DLD1 (cell line): ENCODE data around the gene RSRC1.
"Not testable (repeated sequence)": the region's sequence is repeated elsewhere in the genome, so short reads cannot be mapped to it uniquely, and the experiment has no call there.

Experiments
- in situ Hi-C: cut with HindIII; loops from 2 replicates; pipeline ENCODE4 v1.10.0; 2017; ENCODE audit warnings: low sequenced_read_pairs

The RSRC1 gene, protein sequence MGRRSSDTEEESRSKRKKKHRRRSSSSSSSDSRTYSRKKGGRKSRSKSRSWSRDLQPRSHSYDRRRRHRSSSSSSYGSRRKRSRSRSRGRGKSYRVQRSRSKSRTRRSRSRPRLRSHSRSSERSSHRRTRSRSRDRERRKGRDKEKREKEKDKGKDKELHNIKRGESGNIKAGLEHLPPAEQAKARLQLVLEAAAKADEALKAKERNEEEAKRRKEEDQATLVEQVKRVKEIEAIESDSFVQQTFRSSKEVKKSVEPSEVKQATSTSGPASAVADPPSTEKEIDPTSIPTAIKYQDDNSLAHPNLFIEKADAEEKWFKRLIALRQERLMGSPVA

GRCh38 chr3:158109804-158110657 lies at the start of gene RSRC1:
Gene RSRC1, plus strand, starts transcription at chr3:158110089. Its CDS starts 12,016 bp downstream, at chr3:158122105.
- in situ Hi-C loops = no loop called here

DNA sequence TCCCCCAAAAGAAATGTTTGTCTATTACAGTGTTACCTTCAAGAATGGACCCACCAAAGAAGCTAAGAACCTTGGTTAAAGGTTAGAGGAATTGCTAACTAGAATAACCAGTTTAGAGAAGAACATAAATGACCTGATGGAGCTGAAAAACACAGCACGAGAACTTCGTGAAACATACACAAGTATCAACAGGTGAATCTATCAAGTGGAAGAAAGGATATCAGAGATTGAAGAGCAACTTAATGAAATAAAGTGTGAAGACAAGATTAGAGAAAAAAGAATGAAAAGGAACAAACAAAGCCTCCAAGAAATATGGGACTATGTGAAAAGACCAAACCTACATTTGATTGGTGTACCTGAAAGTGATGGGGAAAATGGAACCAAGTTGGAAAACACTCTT lies 44.3 kb upstream of the RSRC1 start:
- in situ Hi-C loops = not testable (repeated sequence)

GRCh38 chr3:158072790-158073189 lies 37.1 kb upstream of the RSRC1 start:
- in situ Hi-C loops = no loop called here

- in situ Hi-C loops = no loop called here
Observed at GRCh38 chr3:158074591-158074990, 35.3 kb upstream of the RSRC1 start.

- in situ Hi-C loops = no loop called here
Observed at GRCh38 chr3:158079599-158079998, 30.3 kb upstream of the RSRC1 start.

- in situ Hi-C loops = no loop called here
Observed at GRCh38 chr3:158084651-158085050, 25.2 kb upstream of the RSRC1 start.

DNA sequence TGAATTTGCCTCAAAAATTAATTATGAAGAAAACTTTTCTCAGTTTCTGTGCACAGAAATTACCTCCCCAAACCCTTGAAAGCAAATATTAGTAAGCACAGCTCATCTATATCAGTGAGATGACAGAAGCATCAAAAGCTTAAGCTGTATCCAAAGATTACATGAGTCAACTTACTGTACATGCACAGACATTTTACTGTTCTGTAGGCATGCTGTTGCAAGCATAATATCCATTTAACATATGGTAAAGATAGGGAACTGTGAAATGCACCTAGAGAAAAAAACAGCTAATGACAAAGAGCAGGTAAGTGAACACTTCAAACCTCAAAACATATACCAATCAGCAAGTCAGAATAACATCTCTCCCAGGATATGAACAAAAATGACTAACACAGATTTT lies 24.5 kb upstream of the RSRC1 start:
- in situ Hi-C loops = no loop called here

GRCh38 chr3:158085931-158086330 lies 24.0 kb upstream of the RSRC1 start:
- in situ Hi-C loops = no loop called here

DNA sequence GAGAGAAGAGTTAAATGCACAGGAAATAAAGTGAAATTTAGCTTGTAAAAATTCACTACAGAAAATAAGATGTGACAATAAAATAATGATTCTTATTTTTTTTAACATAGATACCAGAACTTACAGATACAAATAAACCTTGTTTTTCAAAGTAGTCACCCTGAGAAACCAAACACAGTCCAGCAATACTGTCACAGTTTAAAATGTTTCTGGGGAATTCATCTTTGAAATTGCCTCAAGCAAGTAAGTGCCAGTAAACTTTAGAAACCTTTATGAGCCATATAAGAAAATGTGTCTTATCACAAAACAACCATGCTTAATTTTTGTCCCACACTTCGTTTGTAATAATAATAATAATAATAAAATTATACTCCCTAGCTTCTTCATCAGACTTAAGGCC lies 23.5 kb upstream of the RSRC1 start:
- in situ Hi-C loops = no loop called here

DNA sequence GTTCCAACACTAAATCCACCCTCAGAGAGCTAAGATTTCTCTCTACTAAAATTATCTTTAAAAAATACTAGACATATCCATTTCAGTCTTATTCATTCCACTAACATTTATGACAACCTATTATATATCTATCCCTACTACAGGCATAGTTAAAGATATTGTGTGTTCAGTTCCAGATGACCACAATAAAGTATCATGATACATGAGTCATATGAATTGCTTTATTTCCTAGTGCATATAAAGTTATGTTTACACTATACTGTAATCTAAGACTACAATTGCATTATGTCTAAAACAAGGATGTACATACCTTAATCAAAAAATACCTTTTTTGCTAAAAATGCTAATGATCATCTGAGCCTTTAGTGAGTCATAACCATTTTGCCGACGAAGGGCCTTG lies 23.1 kb upstream of the RSRC1 start:
- in situ Hi-C loops = no loop called here

DNA sequence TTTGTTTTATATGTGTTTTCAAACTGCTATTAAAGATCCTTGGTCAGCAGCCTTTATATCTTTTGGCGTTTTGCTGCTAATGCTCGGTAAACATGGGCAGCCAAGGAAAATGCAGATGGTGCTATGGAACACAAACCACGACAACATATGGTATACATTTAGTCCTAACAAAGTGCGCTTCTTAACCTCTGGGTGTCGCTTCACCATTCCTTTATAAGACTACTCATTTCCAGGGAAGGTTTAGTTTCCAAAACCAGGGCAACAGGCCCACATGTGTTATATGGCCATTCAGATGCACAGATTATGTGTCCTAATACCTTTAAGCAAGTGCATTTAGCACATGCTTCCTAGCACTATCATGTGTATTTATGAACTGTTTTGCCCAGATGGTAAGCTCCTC lies 18.4 kb upstream of the RSRC1 start:
- in situ Hi-C loops = no loop called here

DNA sequence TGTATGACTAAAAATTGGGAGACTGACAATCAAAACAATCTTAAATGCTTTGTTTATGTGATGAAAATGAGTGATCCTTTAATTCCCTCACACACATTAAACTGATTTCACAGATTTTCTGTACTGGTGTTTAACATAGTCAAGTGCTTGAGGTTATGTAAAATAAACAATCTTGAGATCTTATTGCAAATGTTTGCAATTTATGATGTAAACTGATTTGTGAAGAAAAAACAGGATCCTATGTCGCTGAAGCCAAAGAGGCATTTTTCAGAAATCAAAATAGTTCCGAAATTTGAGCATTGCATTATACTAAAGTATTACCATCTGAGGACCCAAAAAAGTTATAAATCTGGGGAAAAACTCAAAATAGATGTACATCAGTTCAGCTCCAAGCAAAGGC lies 16.4 kb upstream of the RSRC1 start:
- in situ Hi-C loops = no loop called here

GRCh38 chr3:158094235-158095110 lies 15.4 kb upstream of the RSRC1 start:
- in situ Hi-C loops = no loop called here

DNA sequence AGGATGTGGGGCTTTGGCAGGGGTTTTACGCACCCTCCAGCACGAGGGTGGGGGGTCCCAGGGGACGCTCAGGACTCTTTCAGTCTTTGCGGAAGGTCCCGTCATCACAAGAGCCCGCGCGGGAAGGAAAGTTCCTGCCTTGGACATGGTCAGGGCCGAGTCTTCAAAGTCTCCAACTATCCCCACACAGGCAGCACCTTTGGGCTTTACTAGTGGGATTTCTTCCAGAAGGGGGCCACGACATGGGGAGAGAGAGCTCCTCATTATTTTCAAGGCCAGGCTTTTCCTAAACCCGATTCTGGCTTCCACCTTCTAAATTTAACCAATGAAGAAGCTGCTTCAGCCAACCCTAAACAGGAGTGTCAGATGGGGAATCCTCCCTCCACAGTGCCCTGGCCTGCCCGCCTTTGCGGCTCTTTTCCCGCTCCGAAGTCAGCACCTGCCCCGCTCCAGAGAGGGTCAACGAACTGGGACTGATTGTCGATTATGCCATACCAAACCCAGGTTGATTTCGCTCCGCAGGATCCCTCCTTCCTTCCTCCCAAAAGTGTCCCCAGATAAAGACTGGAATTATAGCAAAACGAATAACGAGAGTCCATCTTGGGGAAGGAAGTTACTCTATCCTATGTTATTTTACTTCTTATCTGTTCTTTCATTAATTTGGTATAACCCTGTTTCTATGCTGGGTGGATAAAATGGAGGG lies 14.6 kb upstream of the RSRC1 start:
- in situ Hi-C loops = no loop called here

- in situ Hi-C loops = no loop called here
Observed at GRCh38 chr3:158095814-158096704, 13.8 kb upstream of the RSRC1 start.

DNA sequence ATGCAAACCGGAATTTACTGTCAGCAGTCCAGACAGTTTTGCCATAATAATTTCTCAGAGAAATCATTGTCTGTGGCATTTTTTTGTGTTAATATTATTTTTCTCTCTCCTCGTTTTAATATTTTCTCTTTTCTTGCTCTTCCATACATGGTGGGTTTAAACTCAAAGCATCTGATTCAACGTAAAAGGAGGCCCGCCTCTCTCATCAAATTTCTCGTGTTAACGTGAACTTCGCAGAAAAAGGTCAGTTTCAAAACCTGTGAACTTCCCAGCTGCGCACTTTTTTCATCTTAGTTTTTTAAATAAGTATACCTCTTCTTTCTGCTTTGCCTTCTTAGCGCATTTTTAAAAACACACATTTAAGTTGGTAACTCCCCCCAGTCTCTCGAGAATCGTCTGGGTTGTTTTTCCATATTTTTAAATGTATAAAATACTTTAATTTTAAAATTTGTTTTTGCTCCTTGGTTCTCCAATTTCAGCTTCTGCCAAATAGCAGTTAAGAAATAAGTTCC lies 12.8 kb upstream of the RSRC1 start:
- in situ Hi-C loops = no loop called here

GRCh38 chr3:158097593-158098308 lies 12.1 kb upstream of the RSRC1 start:
- in situ Hi-C loops = no loop called here

- in situ Hi-C loops = no loop called here
Observed at GRCh38 chr3:158098309-158098639, 11.6 kb upstream of the RSRC1 start.
